Activated T-cell treated with anti-CD3 and anti-CD28 coated beads for 4 hours (primary cell): Measurements from ENCODE around the gene UGT3A2.
A peak's percentile ranks its signal among the peaks of the same experiment; 100 is the strongest.

Experiments
- DNase-seq: peaks from one replicate; pipeline ENCODE4 v3.0.0-alpha.2; 2020

UGT3A2 gene, protein sequence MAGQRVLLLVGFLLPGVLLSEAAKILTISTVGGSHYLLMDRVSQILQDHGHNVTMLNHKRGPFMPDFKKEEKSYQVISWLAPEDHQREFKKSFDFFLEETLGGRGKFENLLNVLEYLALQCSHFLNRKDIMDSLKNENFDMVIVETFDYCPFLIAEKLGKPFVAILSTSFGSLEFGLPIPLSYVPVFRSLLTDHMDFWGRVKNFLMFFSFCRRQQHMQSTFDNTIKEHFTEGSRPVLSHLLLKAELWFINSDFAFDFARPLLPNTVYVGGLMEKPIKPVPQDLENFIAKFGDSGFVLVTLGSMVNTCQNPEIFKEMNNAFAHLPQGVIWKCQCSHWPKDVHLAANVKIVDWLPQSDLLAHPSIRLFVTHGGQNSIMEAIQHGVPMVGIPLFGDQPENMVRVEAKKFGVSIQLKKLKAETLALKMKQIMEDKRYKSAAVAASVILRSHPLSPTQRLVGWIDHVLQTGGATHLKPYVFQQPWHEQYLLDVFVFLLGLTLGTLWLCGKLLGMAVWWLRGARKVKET

DNA sequence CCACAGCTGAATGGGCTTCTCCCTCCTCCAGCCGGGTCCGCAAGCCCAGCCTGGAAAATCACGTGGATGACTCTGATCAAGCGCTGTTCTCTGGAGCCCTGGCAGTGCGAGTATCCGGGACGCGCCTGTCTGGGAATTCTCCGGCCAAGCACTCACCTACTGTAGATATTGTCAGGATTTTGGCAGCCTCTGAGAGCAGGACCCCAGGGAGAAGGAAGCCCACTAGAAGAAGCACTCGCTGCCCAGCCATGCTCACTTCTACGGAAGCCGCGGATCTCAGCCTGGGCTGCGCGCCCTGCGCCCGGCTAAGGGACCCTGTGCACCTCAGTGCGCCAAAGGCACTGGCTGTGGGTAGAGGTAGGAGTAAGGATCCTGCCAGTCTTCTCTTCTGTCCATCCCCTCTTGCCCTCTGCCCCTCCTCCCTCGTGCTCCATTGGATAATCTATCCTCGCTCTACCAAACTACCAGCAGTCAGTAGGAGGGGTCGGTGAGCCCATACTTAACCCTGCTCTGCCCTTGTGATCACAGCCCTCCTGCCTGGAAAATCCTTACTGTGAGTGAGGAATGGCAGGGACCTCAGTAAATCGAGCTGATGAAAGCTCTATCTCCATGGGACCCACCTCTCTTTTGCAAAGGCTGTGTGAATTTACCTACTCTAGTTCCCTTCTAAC, at the start of gene UGT3A2:
UGT3A2 (minus strand) TSS at position 343 of the 671 bp plus-strand sequence; CDS start at position 250, 93 bp downstream.
- DNase-seq: no peak

DNA sequence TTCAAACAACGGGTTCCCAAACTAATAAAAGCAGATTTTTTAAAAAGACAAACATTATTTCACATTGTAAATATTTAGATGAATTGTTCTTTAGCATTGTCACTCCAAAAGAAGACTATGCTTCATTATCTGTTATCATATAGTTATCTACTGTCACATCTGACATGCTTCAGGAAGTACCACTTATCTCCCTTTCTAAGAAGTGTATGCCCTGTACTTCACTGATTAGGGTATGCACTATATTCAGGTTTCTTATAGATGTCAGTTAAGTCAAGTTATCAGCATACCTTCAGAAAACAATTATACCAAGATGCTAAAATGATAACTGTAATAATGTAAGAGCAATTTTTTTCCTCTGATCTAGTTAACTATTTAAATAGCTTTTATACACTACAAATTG, 44.6 kb upstream of the UGT3A2 start:
- no peak for DNase-seq

DNA sequence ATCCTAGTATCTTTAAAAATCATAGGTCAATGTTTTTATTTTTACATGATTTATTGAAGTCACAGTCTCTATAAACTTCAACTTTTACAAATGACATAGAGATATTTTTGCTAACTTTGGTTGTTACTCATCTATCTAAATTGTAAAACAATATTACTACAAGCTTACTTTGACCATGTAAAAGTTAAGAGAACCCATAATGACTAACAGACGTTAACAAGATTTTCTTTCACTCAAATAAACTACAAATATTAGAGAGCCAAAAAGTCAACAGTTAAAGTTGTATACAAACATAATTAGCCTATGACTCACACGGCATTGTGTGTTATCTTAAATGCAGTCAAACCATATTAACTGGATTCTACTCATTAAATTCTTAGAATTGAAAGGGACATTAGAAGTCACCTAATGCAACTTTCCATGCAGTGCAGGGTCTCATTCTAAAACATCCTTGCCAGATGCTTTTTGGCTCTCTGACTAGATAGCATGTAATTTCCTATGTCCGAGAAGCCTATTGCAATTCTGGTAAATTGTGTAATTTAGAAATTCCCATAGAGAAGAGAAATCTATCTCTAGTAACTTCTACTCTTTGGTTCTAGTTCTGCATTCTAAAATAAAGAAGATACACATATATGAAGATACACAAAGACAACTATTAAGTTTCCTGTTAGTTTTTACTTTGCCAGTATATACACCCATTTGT, 42.2 kb upstream of the UGT3A2 start:
- no peak for DNase-seq

DNA sequence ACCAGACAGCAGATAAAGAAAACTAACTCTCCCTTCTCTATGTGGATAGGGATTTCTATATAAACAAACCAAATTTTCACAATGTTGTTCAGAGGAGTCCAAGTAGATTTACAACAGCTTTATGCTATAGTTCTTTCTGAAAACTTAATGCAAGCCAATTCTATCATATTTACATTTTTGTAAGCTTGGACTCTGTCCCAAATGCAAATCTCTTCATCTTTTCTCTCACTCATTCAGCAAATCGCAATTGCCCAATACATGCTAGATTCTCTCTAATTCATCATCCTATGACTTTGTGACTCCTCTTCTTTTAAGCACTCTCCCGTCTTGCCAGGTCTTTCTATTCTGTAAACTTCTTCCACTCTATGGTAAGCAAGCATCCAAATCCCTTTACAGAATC, 39.1 kb upstream of the UGT3A2 start:
- DNase-seq: no peak

DNA sequence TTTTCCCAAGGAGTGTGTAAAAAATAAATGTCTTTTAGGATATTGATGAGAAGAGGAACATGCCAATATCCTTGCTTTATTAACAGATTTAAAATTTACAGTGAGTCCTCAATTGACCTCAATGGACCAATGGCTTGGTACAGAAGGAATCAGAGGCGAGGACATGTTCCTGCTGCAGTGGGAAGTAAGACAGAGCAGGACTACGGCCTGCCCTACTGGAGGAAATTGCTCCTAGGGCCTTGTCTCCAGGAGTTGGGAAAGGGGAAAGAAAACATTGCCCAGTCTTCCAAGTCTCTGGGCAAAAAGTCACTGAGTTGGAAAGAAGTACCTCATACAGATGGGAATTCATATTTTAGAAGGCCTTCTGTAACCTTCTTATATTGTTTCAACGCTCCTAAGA, 33.1 kb upstream of the UGT3A2 start:
- DNase-seq: no peak

DNA sequence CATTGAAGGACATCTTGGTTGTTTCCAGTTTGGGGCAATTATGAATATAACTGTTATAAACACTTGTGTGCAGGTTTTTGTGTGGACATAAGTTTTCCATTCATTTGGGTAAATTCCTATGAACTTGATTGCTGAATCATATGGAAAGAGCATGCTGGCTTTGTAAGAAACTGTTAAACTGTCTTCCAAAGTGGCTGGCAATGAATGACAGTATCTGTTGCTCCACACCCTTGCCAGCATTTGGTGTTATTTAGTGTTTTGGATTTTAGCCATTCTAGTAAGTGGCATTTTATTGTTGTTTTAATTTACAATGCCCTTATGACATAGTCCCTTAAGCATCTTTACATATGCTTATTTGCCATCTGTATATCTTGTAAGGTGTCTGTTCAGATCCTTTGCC, 29.8 kb upstream of the UGT3A2 start:
- no peak for DNase-seq

DNA sequence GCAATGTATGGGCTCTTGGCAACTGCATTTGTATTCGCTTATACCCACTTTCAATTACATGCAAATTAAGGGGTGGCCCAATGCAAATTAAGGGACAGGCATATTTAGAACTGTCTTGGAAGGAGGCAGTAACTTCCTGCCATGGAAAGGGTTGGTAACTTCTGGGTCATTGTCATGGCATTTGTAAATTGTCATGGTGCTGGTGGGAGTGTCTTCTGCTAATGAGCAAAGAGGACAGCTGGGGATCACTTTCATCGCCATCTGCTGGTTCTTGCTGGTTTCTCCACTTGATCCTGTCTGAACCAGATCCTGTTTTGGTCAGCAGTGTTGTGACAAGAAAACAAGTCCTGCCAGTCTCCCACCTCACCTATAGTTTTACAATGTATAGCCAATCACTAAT, 23.3 kb upstream of the UGT3A2 start:
- DNase-seq: no peak

DNA sequence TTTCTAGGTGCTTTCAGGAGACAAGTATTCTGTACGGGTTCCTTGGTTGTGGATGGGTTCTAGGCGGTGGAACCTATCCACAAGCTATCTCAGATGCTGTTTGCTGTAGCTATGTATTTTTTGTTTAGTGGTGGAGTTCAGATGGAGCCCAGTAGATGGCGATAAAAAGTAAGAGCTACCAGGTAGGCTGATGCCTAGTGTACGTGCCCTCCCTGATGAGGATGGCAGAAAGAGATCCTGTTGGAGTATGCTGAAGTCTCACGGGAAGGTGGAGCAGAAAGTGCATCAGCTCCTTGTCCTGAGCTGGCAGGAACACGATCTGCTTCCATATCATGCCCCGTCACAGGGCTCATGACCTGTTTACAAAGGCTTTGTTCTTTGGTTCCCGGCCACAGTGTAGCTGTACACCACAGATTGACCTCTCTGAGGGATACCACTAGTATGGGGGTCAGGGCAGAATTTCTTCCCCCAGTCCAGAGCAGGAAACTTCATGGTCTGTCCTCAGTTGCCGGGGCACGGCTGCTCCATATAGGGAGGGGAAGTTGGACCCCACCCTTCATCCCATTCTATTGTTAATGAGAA, 12.6 kb upstream of the UGT3A2 start:
- DNase-seq: peak; percentile 9

DNA sequence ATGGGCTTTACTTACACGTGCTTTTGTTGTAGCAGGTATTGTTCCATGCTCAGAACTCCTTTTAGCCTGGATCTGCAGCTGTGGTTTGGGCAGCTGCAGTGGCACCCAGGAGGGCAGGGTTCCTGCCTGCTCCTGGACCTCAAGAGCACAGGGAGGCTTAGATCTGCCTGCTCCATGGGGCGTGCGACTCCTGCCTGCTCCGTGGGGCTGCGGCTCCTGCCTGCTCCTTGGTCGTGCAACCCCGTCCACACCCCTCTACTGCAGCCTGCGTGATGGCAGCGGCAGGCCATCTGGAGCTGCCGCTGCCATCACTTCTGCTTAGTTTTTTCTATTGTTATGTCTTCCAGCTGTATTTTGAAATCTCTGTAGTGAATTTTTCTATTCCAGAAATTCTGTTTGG, 11.7 kb upstream of the UGT3A2 start:
- no peak for DNase-seq

DNA sequence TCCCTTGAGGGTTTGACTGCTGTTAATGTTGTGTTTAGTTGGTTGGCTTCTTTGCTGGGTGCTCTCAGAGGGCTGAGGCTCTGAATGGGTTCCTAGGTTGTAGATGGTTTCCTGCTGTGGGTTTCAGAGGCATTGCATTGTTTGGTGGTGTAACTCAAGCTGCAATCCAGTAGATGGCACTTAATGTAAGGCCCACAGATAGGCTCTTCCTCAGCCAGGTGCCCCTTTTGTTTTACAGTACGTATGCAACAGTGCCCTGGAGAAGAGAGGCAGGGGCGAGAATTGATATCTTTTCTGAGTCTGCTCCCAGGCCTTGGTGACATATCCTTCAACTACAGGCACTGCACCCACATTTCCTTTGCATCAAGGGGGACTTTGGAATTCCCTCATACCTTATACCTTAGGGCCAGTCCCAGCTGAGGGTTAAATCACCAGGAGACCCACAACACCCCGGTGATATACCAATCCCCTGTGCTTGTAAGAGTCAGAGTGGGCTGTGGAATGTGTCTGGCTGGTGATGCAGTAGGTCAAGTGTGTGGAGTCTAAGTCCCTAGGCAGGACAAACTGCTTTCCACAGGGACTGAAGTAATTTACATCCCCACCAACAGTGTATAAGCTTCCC, 7.0 kb upstream of the UGT3A2 start:
- DNase-seq: no peak

DNA sequence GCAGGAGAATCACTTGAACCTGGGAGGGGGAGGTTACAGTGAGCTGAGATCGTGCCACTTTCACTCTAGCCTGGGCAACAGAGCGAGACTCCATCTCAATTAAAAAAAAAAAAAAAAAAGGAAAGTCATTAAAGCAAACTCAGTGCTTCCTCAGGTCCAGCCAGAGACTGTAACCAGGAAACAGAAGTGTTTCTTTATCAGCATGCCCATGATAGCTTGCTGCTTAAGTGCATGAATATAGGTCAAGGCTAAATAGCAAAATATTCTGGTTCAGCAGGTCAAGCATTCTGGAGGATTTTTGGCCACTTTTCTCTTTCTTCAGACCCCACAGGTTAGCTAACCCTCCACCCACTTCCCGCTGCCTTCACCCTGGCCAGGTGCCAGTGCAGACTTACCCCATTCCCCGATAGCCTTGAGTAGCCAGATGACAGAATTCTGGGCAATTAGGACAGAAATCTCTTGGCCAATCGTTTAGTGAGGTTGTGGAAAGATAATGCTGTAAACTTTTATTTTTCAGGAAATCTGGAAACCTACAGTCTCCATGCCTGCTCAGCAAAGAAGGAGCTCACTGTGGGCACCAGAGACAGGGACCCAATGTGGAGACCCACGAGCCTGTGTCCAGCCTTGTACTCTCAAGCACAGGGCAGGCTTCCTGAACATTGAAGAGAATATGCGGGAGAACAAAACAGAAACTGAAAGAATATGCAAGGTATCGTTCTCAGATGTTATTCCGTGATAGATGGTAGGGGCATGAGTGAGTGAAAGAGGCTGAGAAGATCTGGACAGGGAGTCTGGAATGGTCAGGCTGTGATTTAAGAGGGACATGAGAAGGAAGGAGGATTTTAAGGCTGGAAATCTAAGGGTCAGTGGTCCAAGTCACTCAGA, 4.2 kb upstream of the UGT3A2 start:
- DNase-seq: no peak

DNA sequence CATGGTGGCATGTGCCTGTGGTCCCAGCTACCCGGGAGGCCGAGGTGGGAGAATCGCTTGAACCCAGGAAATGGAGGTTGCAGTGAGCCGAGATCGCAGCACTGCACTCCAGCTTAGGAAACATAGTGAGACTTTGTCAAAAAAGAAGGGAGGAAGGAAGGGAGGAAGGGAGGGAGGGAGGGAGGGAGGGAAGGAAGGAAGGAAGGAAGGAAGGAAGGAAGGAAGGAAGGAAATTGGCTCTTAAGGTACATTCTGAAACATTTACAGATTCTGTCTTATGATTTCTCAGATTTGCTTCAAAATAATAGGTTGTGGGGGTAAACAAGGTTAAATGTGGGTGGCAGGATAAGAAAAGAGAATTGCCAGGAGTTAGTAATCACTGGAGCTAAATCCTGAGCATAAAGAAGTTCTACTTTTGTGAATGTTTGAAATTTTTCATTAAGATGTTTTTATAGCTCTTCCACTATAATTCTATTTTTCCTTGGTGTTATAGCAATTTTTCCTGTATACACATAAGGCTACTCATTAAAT, 2.1 kb upstream of the UGT3A2 start:
- DNase-seq: no peak

DNA sequence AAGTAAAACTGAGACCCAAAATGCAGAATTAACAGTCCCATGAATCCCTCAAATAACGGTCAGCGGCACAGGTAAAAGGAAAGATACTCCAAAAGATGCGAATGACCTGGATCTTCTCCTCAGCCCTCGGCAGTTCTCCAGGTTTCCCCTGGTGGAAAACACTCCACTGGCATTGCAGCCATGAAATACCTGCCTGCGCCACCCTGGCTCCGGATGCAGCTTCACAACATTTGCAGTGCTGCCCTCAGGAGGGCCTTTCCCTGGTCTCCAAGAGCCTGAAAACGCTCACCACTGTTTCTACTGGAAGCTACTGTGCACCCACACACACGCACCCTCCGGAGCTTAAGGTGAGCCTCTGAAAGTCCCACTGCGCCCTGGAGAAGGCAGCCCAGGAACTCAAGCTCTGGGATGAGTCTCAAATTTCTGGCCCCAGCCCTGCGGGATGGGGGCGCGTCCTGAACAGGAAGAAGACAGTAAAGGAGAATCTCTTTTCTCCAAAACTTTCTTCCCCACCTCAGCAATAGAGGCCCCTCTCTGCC, 612 bp downstream of the UGT3A2 start:
- no peak for DNase-seq

DNA sequence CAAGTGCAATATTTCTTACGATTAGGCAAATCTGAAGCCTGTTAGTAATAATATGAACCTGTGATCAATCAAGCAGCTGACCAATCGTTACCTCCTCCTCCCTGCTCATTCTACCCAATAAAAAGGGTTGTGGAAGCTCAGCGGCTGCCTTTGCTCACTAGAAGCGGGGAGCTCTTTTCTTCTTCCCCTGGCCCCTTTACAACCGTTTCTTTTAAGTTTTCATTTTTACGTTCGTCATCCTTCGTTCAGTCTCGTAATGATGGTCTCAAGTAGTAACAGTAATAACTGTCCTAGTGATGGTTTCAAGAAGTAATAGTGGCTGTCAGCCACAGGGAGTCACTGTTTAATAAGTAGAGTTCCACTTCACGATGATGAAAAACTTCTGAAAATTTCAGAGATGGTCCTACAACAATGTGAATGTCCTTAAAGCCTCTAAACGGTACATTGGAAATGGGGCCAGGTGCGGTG, 6.2 kb downstream of the UGT3A2 start:
- no peak for DNase-seq

DNA sequence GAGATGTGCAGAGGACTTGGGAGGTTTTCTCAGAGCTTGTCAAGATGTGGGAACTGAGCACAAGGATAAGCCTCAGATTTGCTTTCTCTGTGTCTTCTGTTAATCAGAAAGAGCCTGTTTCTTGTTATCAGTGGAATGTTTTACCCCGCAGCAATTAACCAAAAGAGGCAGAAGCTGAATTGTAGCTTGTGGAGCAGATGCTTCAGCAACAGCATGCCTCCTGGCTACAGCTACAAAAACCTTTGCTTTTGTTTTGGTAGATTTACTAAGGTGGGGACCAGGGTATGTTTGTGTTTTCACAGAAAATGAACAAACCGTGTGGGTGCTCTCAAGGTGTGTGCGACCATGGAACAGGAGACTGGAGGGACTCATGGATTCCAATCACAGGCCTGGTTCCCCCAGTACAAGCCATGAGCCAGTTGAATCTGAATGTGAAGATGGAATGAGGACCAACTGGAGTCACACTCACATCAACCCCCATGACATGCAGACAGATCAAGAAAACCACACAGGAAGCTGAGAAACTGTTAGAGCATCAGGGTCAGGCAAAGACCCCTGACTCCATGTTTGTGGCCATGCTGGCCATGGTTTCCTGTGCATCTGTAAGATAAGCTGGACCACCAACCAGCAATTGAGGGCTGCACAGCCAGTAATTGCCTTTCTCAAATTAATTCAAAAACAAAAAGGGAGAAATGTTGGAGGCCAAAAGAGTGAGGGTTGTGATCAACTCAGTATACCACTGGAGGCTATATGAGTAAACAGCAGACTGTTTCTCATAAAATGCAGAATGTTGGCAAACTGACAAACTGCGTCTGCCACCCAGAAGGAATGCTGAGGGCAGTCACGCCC, 6.9 kb downstream of the UGT3A2 start:
- DNase-seq: no peak

DNA sequence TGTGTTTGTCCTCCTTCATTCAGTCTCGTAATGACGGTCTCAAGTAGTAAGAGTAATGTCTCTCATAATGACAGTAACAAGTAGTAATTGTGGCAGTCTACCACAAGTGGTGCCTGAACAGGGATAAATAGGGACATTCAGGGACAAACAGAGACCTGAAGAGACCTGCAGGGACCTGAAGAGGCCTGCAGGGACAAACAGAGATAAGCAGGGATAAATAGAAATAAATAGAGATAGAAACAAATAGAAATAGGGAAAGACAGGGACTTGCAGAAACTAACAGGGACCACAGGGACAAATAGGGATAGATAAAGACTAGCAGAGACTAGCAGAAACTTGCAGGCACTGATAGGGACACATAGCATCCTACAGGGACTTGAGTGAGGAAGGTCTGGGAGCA, 7.9 kb downstream of the UGT3A2 start:
- no peak for DNase-seq

DNA sequence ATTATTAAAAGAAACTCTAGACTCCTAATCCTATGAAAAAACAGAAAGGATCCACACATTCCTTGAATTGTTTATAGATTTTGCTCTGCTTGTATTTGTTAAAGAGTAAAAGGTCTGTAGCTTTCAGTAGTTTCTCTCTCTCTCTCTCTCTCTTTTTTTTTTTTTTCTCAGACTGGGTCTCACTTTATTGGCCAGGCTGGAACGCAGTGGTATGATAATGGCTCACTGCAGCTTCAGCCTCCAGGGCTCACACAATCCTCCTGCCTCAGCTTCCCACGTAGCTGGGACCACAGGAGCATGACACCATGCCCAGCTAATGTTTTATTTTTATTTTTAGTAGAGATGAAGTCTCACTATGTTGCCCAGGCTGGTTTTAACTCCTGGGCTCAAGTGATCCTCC, 9.3 kb downstream of the UGT3A2 start:
- no peak for DNase-seq

DNA sequence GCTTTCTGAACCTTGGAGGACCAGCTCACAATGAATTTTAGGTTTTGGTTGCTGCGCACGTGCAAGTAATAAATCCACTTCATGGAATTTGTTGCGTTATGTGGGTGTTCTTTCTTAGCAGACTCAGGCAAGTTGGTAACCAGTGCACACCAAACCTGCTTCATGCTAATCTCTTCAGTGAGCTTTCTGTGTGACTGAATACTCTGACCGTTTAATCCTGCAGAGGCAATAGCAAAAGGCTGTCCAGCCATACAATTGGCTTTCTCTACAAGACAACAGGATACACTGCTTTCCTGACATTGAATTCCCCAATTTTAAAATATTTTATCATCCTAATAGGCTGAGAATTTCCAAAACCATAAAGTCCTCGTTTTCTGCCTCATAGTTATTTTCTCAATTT, 10.3 kb downstream of the UGT3A2 start:
- DNase-seq: no peak

DNA sequence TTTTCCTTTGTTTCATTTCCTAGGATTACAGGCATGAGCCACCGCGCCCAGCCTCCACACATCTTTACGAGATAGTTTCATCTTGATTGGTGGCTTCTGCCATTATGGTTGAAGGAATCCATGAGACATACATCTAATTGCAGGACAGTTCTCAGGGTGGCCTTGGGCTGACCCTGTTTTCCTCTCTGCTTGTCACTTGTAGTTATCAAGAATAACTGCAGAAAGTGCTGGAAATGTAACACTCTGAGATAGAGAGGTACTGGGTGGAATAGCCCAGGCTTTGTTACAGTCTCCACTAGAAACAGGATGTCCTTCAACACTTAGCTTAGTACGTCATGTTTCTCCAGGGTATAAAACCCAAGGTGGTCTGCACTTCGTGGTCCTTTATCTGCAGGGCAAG, 10.7 kb downstream of the UGT3A2 start:
- DNase-seq: no peak

DNA sequence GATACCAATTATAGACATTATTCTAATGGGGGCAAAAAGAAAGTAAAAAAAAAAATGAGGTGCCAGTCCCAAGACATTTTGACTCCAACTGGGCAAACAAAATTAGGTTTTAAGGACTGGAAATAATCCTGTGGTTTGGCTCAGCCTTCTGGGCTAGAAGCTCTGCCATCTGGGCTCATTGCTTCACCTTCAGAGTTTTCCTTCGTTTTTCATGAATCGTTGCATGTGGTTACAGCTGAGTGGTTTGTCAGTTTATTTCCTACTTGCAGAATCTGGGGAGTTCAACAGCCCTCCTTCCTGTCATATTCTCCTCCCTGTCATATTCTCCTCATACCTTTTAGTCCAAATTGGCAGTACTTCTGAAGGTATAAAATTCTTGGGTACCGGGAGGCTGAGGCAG, 12.0 kb downstream of the UGT3A2 start:
- no peak for DNase-seq
